H9 (cell line): ENCODE measurements around the gene POU6F2. TPM values are rescaled to one million over a fixed set of nuclear protein-coding genes. Genes with fewer than 3 reads are reported as not detected.

ENCODE experiments used
- DNase-seq: peaks from one replicate; pipeline ENCODE4 v3.0.0-alpha.2; 2017
- H2AFZ ChIP-seq: one replicate; pipeline ENCODE4 v1.6.1; 2013; ENCODE audit warnings: mild to moderate bottlenecking, low read length, control low read depth, moderate library complexity
- H2AK5ac ChIP-seq: 2 replicates; pipeline ENCODE4 v1.6.1; 2013; ENCODE audit warnings: low read length, control low read depth, mixed read lengths; ENCODE audit not compliant: insufficient read length
- H2BK120ac ChIP-seq: one replicate; pipeline ENCODE4 v1.6.1; 2013; ENCODE audit warnings: low read depth, mild to moderate bottlenecking, low read length, control low read depth, inconsistent platforms; ENCODE audit not compliant: poor library complexity, severe bottlenecking
- H2BK12ac ChIP-seq: 2 replicates; pipeline ENCODE4 v1.6.1; 2013; ENCODE audit warnings: low read length, control low read depth, mixed read lengths, low read depth; ENCODE audit not compliant: insufficient read length
- H2BK15ac ChIP-seq: 2 replicates; pipeline ENCODE4 v1.6.1; 2013; ENCODE audit warnings: low read depth, low read length, control low read depth
- H2BK20ac ChIP-seq: one replicate; pipeline ENCODE4 v1.6.1; 2013; ENCODE audit warnings: low read depth, mild to moderate bottlenecking, low read length, control low read depth, inconsistent platforms; ENCODE audit not compliant: poor library complexity, severe bottlenecking
- H2BK5ac ChIP-seq: 2 replicates; pipeline ENCODE4 v1.6.1; 2013; ENCODE audit warnings: low read length, control low read depth, mixed read lengths; ENCODE audit not compliant: insufficient read length
- H3K14ac ChIP-seq: 2 replicates; pipeline ENCODE4 v1.6.1; 2013; ENCODE audit warnings: low read length, control low read depth; ENCODE audit not compliant: insufficient read depth
- H3K18ac ChIP-seq: 2 replicates; pipeline ENCODE4 v1.6.1; 2013; ENCODE audit warnings: low read depth, mild to moderate bottlenecking, mixed read lengths, low read length, control low read depth; ENCODE audit not compliant: insufficient read length
- H3K23ac ChIP-seq: 2 replicates; pipeline ENCODE4 v1.6.1; 2013; ENCODE audit warnings: low read length, control low read depth, mixed read lengths, low read depth; ENCODE audit not compliant: insufficient read length
- H3K23me2 ChIP-seq: 2 replicates; pipeline ENCODE4 v1.6.1; 2013; ENCODE audit warnings: low read depth, mild to moderate bottlenecking, mixed read lengths, low read length, control low read depth; ENCODE audit not compliant: insufficient read length, poor library complexity, severe bottlenecking
- H3K27ac ChIP-seq: 2 replicates; pipeline ENCODE4 v1.5.1; 2013; ENCODE audit warnings: low read length, control low read depth, mixed read lengths, low read depth; ENCODE audit not compliant: insufficient read length
- H3K27me3 ChIP-seq: 2 replicates; pipeline ENCODE4 v1.6.1; 2013; ENCODE audit warnings: low read length, control low read depth, inconsistent platforms; ENCODE audit not compliant: insufficient read depth
- H3K4ac ChIP-seq: 2 replicates; pipeline ENCODE4 v1.6.1; 2013; ENCODE audit warnings: low read depth, mild to moderate bottlenecking, control low read depth, inconsistent platforms, low read length, moderate library complexity
- H3K4me1 ChIP-seq: 2 replicates; pipeline ENCODE4 v1.6.1; 2013; ENCODE audit warnings: low read length, control low read depth, inconsistent platforms; ENCODE audit not compliant: insufficient read depth
- H3K4me2 ChIP-seq: 2 replicates; pipeline ENCODE4 v1.6.1; 2013; ENCODE audit warnings: low read length, control low read depth, mixed read lengths; ENCODE audit not compliant: insufficient read length, insufficient read depth
- H3K56ac ChIP-seq: 2 replicates; pipeline ENCODE4 v1.6.1; 2013; ENCODE audit warnings: low read depth, mild to moderate bottlenecking, mixed read lengths, low read length, control low read depth; ENCODE audit not compliant: insufficient read length
- H3K79me1 ChIP-seq: 2 replicates; pipeline ENCODE4 v1.6.1; 2013; ENCODE audit warnings: low read depth, mild to moderate bottlenecking, moderate library complexity, low read length, control low read depth, inconsistent platforms; ENCODE audit not compliant: insufficient read depth, poor library complexity, severe bottlenecking
- H3K79me2 ChIP-seq: 2 replicates; pipeline ENCODE4 v1.6.1; 2013; ENCODE audit warnings: low read length, control low read depth, inconsistent platforms; ENCODE audit not compliant: insufficient read depth
- H3K9ac ChIP-seq: 2 replicates; pipeline ENCODE4 v1.6.1; 2013; ENCODE audit warnings: low read length, control low read depth, mixed read lengths; ENCODE audit not compliant: insufficient read length; ENCODE audit errors: extremely low read depth
- H3K9me3 ChIP-seq: one replicate; pipeline ENCODE4 v1.6.1; 2013; ENCODE audit warnings: low read depth, low read length, inconsistent platforms; ENCODE audit not compliant: control insufficient read depth
- H3T11ph ChIP-seq: one replicate; pipeline ENCODE4 v1.6.1; 2013; ENCODE audit warnings: mild to moderate bottlenecking, low read length, control low read depth, inconsistent platforms
- H4K20me1 ChIP-seq: one replicate; pipeline ENCODE4 v1.6.1; 2013; ENCODE audit not compliant: control insufficient read depth, insufficient read length, insufficient read depth
- H4K5ac ChIP-seq: 2 replicates; pipeline ENCODE4 v1.6.1; 2013; ENCODE audit warnings: low read depth, mild to moderate bottlenecking, mixed read lengths, low read length, control low read depth; ENCODE audit not compliant: insufficient read length
- H4K8ac ChIP-seq: replicated peaks from 2 replicates; pipeline ENCODE4 v1.6.1; 2013; ENCODE audit warnings: low read length, control low read depth, mixed read lengths, low read depth; ENCODE audit not compliant: insufficient read length
- H4K91ac ChIP-seq: 2 replicates; pipeline ENCODE4 v1.6.1; 2013; ENCODE audit warnings: low read depth, mild to moderate bottlenecking, moderate library complexity, mixed read lengths, low read length, control low read depth; ENCODE audit not compliant: insufficient read length
- H3K27ac Mint-ChIP-seq, 3 experiments: 2 replicates in 2 of 3; 3 replicates in 1 of 3; pipeline ENCODE4 v1.8.0; 2020 to 2021; ENCODE audit warnings: mixed read lengths in 3 of 3, mild to moderate bottlenecking in 1 of 3, moderate library complexity in 1 of 3
- H3K27me3 Mint-ChIP-seq: 2 replicates; pipeline ENCODE4 v1.8.0; 2021; ENCODE audit warnings: low read depth, mild to moderate bottlenecking, moderate library complexity, mixed read lengths
- H3K36me3 Mint-ChIP-seq, 3 experiments: 2 replicates in 2 of 3; 3 replicates in 1 of 3; pipeline ENCODE4 v1.8.0; 2020 to 2021; ENCODE audit warnings: low read depth in 3 of 3, mixed read lengths in 3 of 3; ENCODE audit not compliant: insufficient read depth in 1 of 3
- H3K4me1 Mint-ChIP-seq, 2 experiments: 2 replicates each; pipeline ENCODE4 v1.8.0; 2020; ENCODE audit warnings: mixed read lengths in 2 of 2
- H3K4me3 Mint-ChIP-seq, 2 experiments: 2 replicates in 1 of 2; 3 replicates in 1 of 2; pipeline ENCODE4 v1.8.0; 2020 to 2021; ENCODE audit warnings: mild to moderate bottlenecking in 2 of 2, mixed read lengths in 2 of 2, moderate library complexity in 1 of 2
- H3K9me3 Mint-ChIP-seq, 2 experiments: 2 replicates in 1 of 2; 3 replicates in 1 of 2; pipeline ENCODE4 v1.8.0; 2020; ENCODE audit warnings: mild to moderate bottlenecking in 2 of 2, mixed read lengths in 2 of 2, moderate library complexity in 1 of 2
- CTCF ChIP-seq: fragments of 200-600 bp; sonication (generic); conservative IDR thresholded peaks from 3 replicates; pipeline ENCODE4 v1.8.0; 2021; ENCODE audit warnings: antibody characterized with exemption, mild to moderate bottlenecking
- WGBS: extraction: QIAGEN DNeasy Blood & Tissue Kit; methylation state at CpG from one replicate; pipeline ENCODE4 v1.1.7; 2013; ENCODE audit warnings: missing lambda C conversion rate, low lambda C conversion rate, mixed read lengths; ENCODE audit not compliant: insufficient read length; ENCODE audit errors: extremely low coverage; 5-methylcytosine and 5-hydroxymethylcytosine counted together
- total RNA-seq: library from RNA; stranded (reverse); gene quantifications from 2 replicates; pipeline ENCODE4 v1.2.1, GENCODE V29; 2021

Gene POU6F2
- total RNA-seq, 1 experiment from 2014 or later, result 1.9 TPM

GRCh38 chr7:39306016-39306570 lies 328.4 kb downstream of the POU6F2 start:
- H2AFZ ChIP-seq, result no peak overlapping the region
- no peak overlapping the region for H2AK5ac ChIP-seq
- no peak overlapping the region for H4K91ac ChIP-seq
- no peak overlapping the region for H3K4me3 Mint-ChIP-seq
- no CpG with 5 or more reads among the region's 5 CpGs for WGBS
- H2BK15ac ChIP-seq, result no peak overlapping the region
- no peak overlapping the region for H2BK12ac ChIP-seq
- H3K4ac ChIP-seq, result no peak overlapping the region
- no peak overlapping the region for H3T11ph ChIP-seq
- H3K9ac ChIP-seq, result no peak overlapping the region
- H3K27ac Mint-ChIP-seq, result no peak overlapping the region
- H3K9me3 Mint-ChIP-seq, result no peaks in the 10 kb centered on the region; a peak in 1 of 5 replicates
- peaks cover 0 to 6% (median 0%) of the 10 kb centered on the region in 3 experiments; a peak in 1 of 7 replicates for H3K36me3 Mint-ChIP-seq
- H3K79me2 ChIP-seq, result no peaks in the 10 kb centered on the region
- DNase-seq, result no peak
- no peak overlapping the region for H3K18ac ChIP-seq
- H2BK5ac ChIP-seq, result no peak overlapping the region
- no peak overlapping the region for H3K4me2 ChIP-seq
- no peak overlapping the region for H4K8ac ChIP-seq
- TF ChIP-seq CTCF, result no peak
- no peaks in the 10 kb centered on the region for H3K79me1 ChIP-seq
- no peaks in the 10 kb centered on the region for H3K9me3 ChIP-seq
- H2BK120ac ChIP-seq, result no peak overlapping the region
- H4K20me1 ChIP-seq, result no peaks in the 10 kb centered on the region
- H3K27ac ChIP-seq, result no peak overlapping the region
- H3K14ac ChIP-seq, result no peak overlapping the region
- no peak overlapping the region for H3K56ac ChIP-seq
- H3K23me2 ChIP-seq, result no peaks in the 10 kb centered on the region
- H3K4me1 ChIP-seq, result no peaks in the 10 kb centered on the region
- no peak overlapping the region for H3K23ac ChIP-seq
- no peaks in the 10 kb centered on the region; the same call in 1 of the 2 replicates for H3K27me3 Mint-ChIP-seq
- H3K27me3 ChIP-seq, result no peaks in the 10 kb centered on the region
- no peak overlapping the region for H2BK20ac ChIP-seq
- no peak overlapping the region for H4K5ac ChIP-seq
- H3K4me1 Mint-ChIP-seq, result peaks cover 12 to 15% of the 10 kb centered on the region in 2 experiments
